ENCODE measurements around the gene SIX6. TPM values are rescaled to one million over a fixed set of nuclear protein-coding genes. Genes with fewer than 3 reads are reported as not detected.

SIX6 gene
- total RNA-seq, 6 experiments from 2014 or later, result not detected

GRCh38 chr14:60487211-60487610 is 21.7 kb upstream of the SIX6 start:
- no peak for TF ChIP-seq CTCF (IDR thresholded peaks at IDR 0.05)
- peaks cover 3% of the 10 kb centered on the region; the same call in 1 of the 2 replicates for H3K27me3 Mint-ChIP-seq (ENCODE audit: insufficient read depth)
- no peak overlapping the region for H3K4me3 Mint-ChIP-seq
- DNase-seq, result no peak
- no peak overlapping the region for H3K27ac Mint-ChIP-seq
- H3K4me1 Mint-ChIP-seq (ENCODE audit: low read depth), result no peaks in the 10 kb centered on the region
- no peaks in the 10 kb centered on the region for H3K9me3 Mint-ChIP-seq
- H3K36me3 Mint-ChIP-seq (ENCODE audit: low read depth), result no peaks in the 10 kb centered on the region

- H3K27me3 Mint-ChIP-seq (ENCODE audit: insufficient read depth), result peaks cover 3% of the 10 kb centered on the region; the same call in 1 of the 2 replicates
These were observed 20.8 kb upstream of the SIX6 start for GRCh38 chr14:60488175-60488574.

DNA sequence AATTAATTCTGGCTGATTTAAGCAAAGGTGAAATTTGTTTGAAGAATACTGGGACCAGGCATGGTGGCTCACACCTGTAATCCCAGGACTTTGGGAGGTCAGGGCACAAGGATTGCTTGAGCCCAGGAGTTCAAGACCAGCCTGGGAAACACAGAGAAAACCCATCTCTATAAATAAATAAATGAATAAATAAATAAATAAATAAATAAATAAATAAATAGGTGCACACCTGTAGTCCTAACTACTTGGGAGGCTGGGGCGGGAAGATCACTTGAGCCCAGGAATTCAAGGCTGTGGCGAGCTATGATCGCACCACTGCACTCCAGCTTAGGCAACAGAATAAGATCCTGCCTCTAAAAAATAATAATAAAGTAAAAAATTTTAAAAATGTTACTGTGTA is 18.7 kb upstream of the SIX6 start:
- no peaks in the 10 kb centered on the region for H3K9me3 Mint-ChIP-seq
- DNase-seq, result no peak
- H3K27ac Mint-ChIP-seq, result no peak overlapping the region
- H3K4me1 Mint-ChIP-seq (ENCODE audit: low read depth), result no peaks in the 10 kb centered on the region
- no peak overlapping the region for H3K4me3 Mint-ChIP-seq
- H3K27me3 Mint-ChIP-seq (ENCODE audit: insufficient read depth), result no peaks in the 10 kb centered on the region; the same call in 1 of the 2 replicates
- H3K36me3 Mint-ChIP-seq (ENCODE audit: low read depth), result no peaks in the 10 kb centered on the region
- no peak for TF ChIP-seq CTCF (IDR thresholded peaks at IDR 0.05)

More at GRCh38 chr14:60488175-60488574, 20.8 kb upstream of the SIX6 start:
- Mint-ChIP-seq H3K27ac (no peak overlapping the region), H3K4me1 (ENCODE audit: low read depth) (no peaks in the 10 kb centered on the region), H3K9me3 (no peaks in the 10 kb centered on the region), H3K36me3 (ENCODE audit: low read depth) (no peaks in the 10 kb centered on the region), H3K4me3 (no peak overlapping the region)
- DNase-seq, result no peak
- peak; percentile 56; the same call in 1 of the 2 replicates for TF ChIP-seq CTCF (IDR thresholded peaks at IDR 0.05)

DNA sequence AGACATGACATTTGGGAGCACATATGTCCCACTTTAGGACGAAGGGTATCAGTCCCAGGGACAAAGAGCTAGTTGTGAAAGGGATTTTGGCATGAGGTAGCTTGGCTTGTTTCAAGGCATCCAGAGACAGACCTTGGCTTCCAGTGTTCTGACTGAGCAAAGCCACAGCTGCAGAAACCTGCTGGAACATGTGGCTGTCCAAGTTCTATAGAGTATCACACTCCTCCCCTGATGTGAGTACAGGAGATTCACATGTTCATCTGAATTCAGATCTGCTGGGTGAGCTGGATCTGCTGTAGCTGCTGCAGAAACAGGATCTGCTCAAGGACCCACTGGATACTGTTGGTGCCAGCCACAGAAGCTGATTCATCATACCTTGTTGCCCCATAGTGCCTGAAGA is 13.0 kb upstream of the SIX6 start:
- no peak for TF ChIP-seq CTCF (IDR thresholded peaks at IDR 0.05)
- Mint-ChIP-seq H3K9me3 (no peaks in the 10 kb centered on the region), H3K4me1 (ENCODE audit: low read depth) (no peaks in the 10 kb centered on the region), H3K36me3 (ENCODE audit: low read depth) (no peaks in the 10 kb centered on the region), H3K27ac (no peak overlapping the region), H3K4me3 (no peak overlapping the region), H3K27me3 (ENCODE audit: insufficient read depth) (no peaks in the 10 kb centered on the region; the same call in none of the 2 replicates)
- no peak for DNase-seq

DNA sequence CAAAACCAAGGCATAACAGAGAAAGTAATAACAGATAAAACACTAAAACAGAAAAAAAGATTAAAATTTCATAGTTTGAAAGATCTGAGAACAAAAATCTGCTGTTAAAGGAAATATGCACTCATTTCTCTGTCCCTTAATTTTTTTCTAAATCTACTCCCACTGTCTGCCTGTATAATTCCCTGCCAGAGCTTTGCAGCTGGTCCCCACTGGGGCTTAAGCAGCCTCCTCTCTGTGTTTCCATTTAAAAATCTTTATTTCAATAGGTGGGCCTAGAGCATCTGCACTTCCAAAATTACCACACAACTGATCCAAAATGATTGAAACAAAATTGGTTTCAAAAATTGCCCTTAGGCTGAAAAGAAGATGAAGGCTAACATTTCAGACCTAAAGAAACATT is 6.4 kb upstream of the SIX6 start:
- TF ChIP-seq CTCF (IDR thresholded peaks at IDR 0.05), result no peak
- H3K9me3 Mint-ChIP-seq, result no peaks in the 10 kb centered on the region
- DNase-seq, result no peak
- H3K4me3 Mint-ChIP-seq, result no peak overlapping the region
- no peaks in the 10 kb centered on the region for H3K36me3 Mint-ChIP-seq (ENCODE audit: low read depth)
- H3K27me3 Mint-ChIP-seq (ENCODE audit: insufficient read depth), result peaks cover 28% of the 10 kb centered on the region
- H3K4me1 Mint-ChIP-seq (ENCODE audit: low read depth), result no peaks in the 10 kb centered on the region
- no peak overlapping the region for H3K27ac Mint-ChIP-seq

DNA sequence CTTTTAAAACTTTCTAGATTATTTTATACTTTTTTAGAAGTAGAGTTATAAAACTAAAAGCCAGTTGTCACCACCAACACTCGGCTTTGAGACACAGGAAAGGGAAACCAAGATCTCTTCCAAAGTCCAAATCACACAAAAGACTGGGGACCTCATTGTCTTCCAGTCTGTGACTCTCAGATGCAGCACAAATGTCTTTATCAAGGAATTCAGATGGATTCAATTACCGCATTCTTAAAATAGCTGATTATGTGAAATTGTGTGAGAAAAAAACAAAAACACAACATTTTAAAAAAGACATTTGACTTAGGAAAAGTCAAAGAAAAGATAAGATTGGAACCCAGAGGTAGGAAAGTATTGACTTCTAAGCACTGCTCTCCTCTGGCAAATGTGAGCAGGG is 3.5 kb upstream of the SIX6 start:
- Mint-ChIP-seq H3K27me3 (ENCODE audit: insufficient read depth) (peaks cover 44% of the 10 kb centered on the region), H3K27ac (no peak overlapping the region), H3K9me3 (peaks cover 4% of the 10 kb centered on the region; the same call in 1 of the 2 replicates), H3K4me3 (no peak overlapping the region), H3K4me1 (ENCODE audit: low read depth) (no peaks in the 10 kb centered on the region), H3K36me3 (ENCODE audit: low read depth) (no peaks in the 10 kb centered on the region)
- no peak for TF ChIP-seq CTCF (IDR thresholded peaks at IDR 0.05)
- DNase-seq, result no peak

Measured in HFFc6 (cell line).